Osteoblast (primary cell): ENCODE results near the gene EFHB. TPM values are rescaled to one million over a fixed set of nuclear protein-coding genes. Genes with fewer than 3 reads are reported as not detected.

Source experiments
- DNase-seq: peaks from one replicate; pipeline ENCODE4 v3.0.0; 2011; ENCODE audit warnings: low spot score, mixed read lengths; ENCODE audit not compliant: insufficient read length; ENCODE audit errors: missing footprints
- H2AFZ ChIP-seq: 2 replicates; pipeline ENCODE4 v1.6.0; 2011; ENCODE audit warnings: mild to moderate bottlenecking, low read length
- H3K27ac ChIP-seq: 2 replicates; pipeline ENCODE4 v1.5.1; 2011; ENCODE audit warnings: mild to moderate bottlenecking, low read depth, low read length, moderate library complexity
- H3K27me3 ChIP-seq: 2 replicates; pipeline ENCODE4 v1.6.0; 2012; ENCODE audit warnings: mild to moderate bottlenecking, control low read depth, inconsistent platforms, low read length, moderate library complexity; ENCODE audit not compliant: insufficient read depth
- H3K36me3 ChIP-seq: 2 replicates; pipeline ENCODE4 v1.5.1; 2011; ENCODE audit warnings: mild to moderate bottlenecking, low read length, control low read depth, moderate library complexity; ENCODE audit not compliant: insufficient read depth
- H3K4me1 ChIP-seq: 2 replicates; pipeline ENCODE4 v1.5.1; 2011; ENCODE audit warnings: mild to moderate bottlenecking, low read length, control low read depth, moderate library complexity; ENCODE audit not compliant: insufficient read depth
- H3K4me2 ChIP-seq: 2 replicates; pipeline ENCODE4 v1.6.0; 2011; ENCODE audit warnings: mild to moderate bottlenecking, low read length; ENCODE audit not compliant: insufficient read depth
- H3K4me3 ChIP-seq: fragments of 200-600 bp; sonication (generic); 3 replicates; pipeline ENCODE4 v1.5.1; 2012; ENCODE audit warnings: mild to moderate bottlenecking, low read length, inconsistent platforms; ENCODE audit not compliant: insufficient read depth
- H3K79me2 ChIP-seq: 2 replicates; pipeline ENCODE4 v1.6.0; 2012; ENCODE audit warnings: mild to moderate bottlenecking, low read length, control low read depth, inconsistent platforms; ENCODE audit not compliant: insufficient read depth
- H3K9me3 ChIP-seq: 2 replicates; pipeline ENCODE4 v1.5.1; 2011; ENCODE audit warnings: low read depth, low read length, control low read depth
- H4K20me1 ChIP-seq: 2 replicates; pipeline ENCODE4 v1.6.0; 2012; ENCODE audit warnings: mild to moderate bottlenecking, low read length, control low read depth; ENCODE audit not compliant: insufficient read depth
- CTCF ChIP-seq: IDR thresholded peaks from 2 replicates; pipeline ENCODE4 v1.5.1; 2011; ENCODE audit warnings: mild to moderate bottlenecking, low read depth, low read length, moderate library complexity; ENCODE audit errors: extremely low read depth
- total RNA-seq: library from RNA; depleted of rRNA; stranded (reverse); fragments of >200 nt; gene quantifications from 2 replicates; pipeline ENCODE4 v1.2.3, GENCODE V29; 2012

EFHB gene
- total RNA-seq, 1 donor = 1.8 TPM

GRCh38 chr3:19946832-19947548 lies 13.0 kb upstream of the EFHB start, which contains the start of gene RAB5A:
Gene RAB5A, plus strand, starts transcription at chr3:19947097. Its CDS starts 3,802 bp downstream, at chr3:19950899.
- Histone ChIP-seq H3K4me2 (peak within 1 kb of the TSS; percentile 89), H3K9me3 (no peaks in the 10 kb centered on the region), H2AFZ (peak within 1 kb of the TSS; percentile 91), H3K36me3 (peaks cover 13% of the 10 kb centered on the region), H3K27ac (peak within 1 kb of the TSS; percentile 91), H3K79me2 (peaks cover 52% of the 10 kb centered on the region), H3K4me1 (peaks cover 19% of the 10 kb centered on the region), H4K20me1 (peaks cover 36% of the 10 kb centered on the region), H3K27me3 (no peaks in the 10 kb centered on the region), H3K4me3 (peak within 1 kb of the TSS; percentile 97)
- peak; percentile 97 for DNase-seq
- TF ChIP-seq CTCF = no peak

GRCh38 chr3:19945969-19946831 lies 12.2 kb upstream of the EFHB start:
- Histone ChIP-seq H3K4me3 (peak overlapping the region; percentile 97), H3K9me3 (no peaks in the 10 kb centered on the region), H3K4me1 (peaks cover 19% of the 10 kb centered on the region), H2AFZ (peak overlapping the region; percentile 91), H4K20me1 (peaks cover 32% of the 10 kb centered on the region), H3K79me2 (peaks cover 44% of the 10 kb centered on the region), H3K4me2 (peak overlapping the region; percentile 89), H3K36me3 (peaks cover 6% of the 10 kb centered on the region), H3K27ac (peak overlapping the region; percentile 91), H3K27me3 (no peaks in the 10 kb centered on the region)
- peak; percentile 46 for DNase-seq
- no peak for TF ChIP-seq CTCF

DNA sequence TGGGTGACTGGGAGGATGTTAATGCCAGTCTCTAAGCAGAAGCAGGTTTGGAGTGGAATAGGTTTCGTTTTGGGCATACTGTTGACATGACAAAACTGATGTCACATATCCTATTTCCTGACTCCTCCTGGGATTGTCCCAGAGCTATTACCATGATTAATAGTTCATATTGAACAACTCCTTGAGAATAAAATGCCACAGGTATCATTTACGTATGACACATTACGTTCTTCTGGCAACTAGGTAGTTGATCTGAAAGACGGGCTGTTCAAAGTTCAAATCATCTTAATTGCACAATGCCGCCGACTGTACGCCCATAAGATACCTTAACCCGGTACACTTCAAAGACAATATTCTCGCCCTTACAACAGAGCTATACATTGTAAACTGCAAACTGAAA lies 11.5 kb upstream of the EFHB start:
- H3K36me3 ChIP-seq = peaks cover 3% of the 10 kb centered on the region
- no peak for DNase-seq
- no peak overlapping the region for H3K27ac ChIP-seq
- H3K4me1 ChIP-seq = peaks cover 19% of the 10 kb centered on the region
- H3K27me3 ChIP-seq = no peaks in the 10 kb centered on the region
- H4K20me1 ChIP-seq = peaks cover 31% of the 10 kb centered on the region
- TF ChIP-seq CTCF = no peak
- H2AFZ ChIP-seq = no peak overlapping the region
- H3K4me3 ChIP-seq = no peak overlapping the region
- no peak overlapping the region for H3K4me2 ChIP-seq
- no peaks in the 10 kb centered on the region for H3K9me3 ChIP-seq
- H3K79me2 ChIP-seq = peaks cover 37% of the 10 kb centered on the region

DNA sequence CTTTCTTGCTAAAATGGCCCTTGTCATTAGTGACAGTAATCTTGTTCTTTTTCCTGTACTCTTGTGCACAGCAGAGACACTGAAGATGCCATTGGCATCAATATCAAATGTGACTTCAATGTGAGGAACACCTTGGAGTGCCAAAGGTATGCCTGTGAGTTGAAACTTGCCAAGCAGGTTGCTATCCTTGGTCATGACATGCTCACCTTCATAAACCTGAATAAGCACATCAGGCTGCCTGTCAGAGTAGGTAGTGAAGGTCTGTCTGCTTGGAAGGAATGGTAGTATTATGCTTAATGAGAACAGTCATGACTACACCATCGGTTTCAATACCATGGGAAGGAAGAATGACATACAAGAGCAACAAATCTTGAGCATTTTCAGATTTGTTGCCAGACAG lies 6.6 kb upstream of the EFHB start:
- Histone ChIP-seq H3K36me3 (no peaks in the 10 kb centered on the region), H3K79me2 (no peaks in the 10 kb centered on the region), H3K27me3 (no peaks in the 10 kb centered on the region), H3K9me3 (no peaks in the 10 kb centered on the region), H3K4me2 (no peak overlapping the region), H3K4me3 (no peak overlapping the region), H2AFZ (no peak overlapping the region), H4K20me1 (no peaks in the 10 kb centered on the region), H3K27ac (no peak overlapping the region), H3K4me1 (no peaks in the 10 kb centered on the region)
- DNase-seq = no peak
- TF ChIP-seq CTCF = no peak
